ENCODE data around the gene SERP2. TPM values are rescaled to one million over a fixed set of nuclear protein-coding genes. Genes with fewer than 3 reads are reported as not detected.

SERP2 gene
- total and polyA plus RNA-seq, 8 donors, result 1.2 to 13.8 (median 1.9) TPM

GRCh38 chr13:44337581-44337980, 36.0 kb upstream of the SERP2 start:
- no peaks in the 10 kb centered on the region for H3K4me1 ChIP-seq
- ATAC-seq (no peak), DNase-seq (no peak), FAIRE-seq (no peak)
- intact Hi-C loops (cut with DNase I), result no loop called here
- TF ChIP-seq CTCF (IDR thresholded peaks at IDR 0.05), result no peak
- H3K27me3 ChIP-seq, result no peaks in the 10 kb centered on the region
- H3K9me3 ChIP-seq, result no peaks in the 10 kb centered on the region
- WGBS, 2 donors, result 73 to 83% methylated on average over 4 of the region's 4 CpGs
- H3K4me3 ChIP-seq, result no peak overlapping the region
- H3K36me3 ChIP-seq, result no peaks in the 10 kb centered on the region
- no peak overlapping the region for H3K27ac ChIP-seq

- Histone ChIP-seq H3K9me3 (no peaks in the 10 kb centered on the region), H3K4me1 (no peaks in the 10 kb centered on the region), H3K4me3 (no peak overlapping the region), H3K36me3 (no peaks in the 10 kb centered on the region), H3K27me3 (no peaks in the 10 kb centered on the region), H3K27ac (no peak overlapping the region)
- no peak for FAIRE-seq
- 67 to 92% methylated on average over 2 of the region's 2 CpGs for whole genome bisulfite sequencing, 2 donors
- no peak for ATAC-seq
- DNase-seq, result no peak
- intact Hi-C loops (cut with DNase I), result no loop called here
- no peak for TF ChIP-seq CTCF (IDR thresholded peaks at IDR 0.05)
Observed at GRCh38 chr13:44340508-44340907, 33.1 kb upstream of the SERP2 start.

- WGBS, 2 donors, result 95% methylated on average over 1 of the region's 1 CpG
- no peaks in the 10 kb centered on the region for H3K36me3 ChIP-seq
- no peak for ATAC-seq
- H3K27me3 ChIP-seq, result no peaks in the 10 kb centered on the region
- no peak for TF ChIP-seq CTCF (IDR thresholded peaks at IDR 0.05)
- no peaks in the 10 kb centered on the region for H3K4me1 ChIP-seq
- H3K4me3 ChIP-seq, result no peak overlapping the region
- H3K27ac ChIP-seq, result no peak overlapping the region
- no peak for DNase-seq
- no peaks in the 10 kb centered on the region for H3K9me3 ChIP-seq
- FAIRE-seq, result no peak
- intact Hi-C loops (cut with DNase I), result no loop called here
Observed at GRCh38 chr13:44342741-44343140, 30.9 kb upstream of the SERP2 start.

DNA sequence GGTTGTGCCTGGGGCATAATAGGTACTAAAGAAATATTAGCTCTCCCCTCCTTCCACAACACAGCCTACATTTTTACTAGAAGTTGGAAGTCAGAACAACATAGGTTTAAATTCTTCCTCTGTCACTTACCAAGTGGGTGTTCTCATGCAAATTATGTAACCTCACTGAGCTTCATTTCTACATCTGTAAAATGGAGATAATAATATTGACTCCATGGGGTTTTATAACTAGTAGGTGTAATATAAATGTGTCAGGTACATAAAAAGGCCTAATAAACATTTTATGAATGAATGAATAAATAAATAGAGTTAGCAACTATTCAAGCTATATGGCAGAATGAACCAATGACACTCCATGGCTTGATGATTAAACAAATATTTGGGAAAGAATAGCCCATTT, 27.1 kb upstream of the SERP2 start:
- no peaks in the 10 kb centered on the region for H3K27me3 ChIP-seq
- DNase-seq (no peak), FAIRE-seq (no peak), ATAC-seq (no peak)
- TF ChIP-seq CTCF (IDR thresholded peaks at IDR 0.05), result no peak
- H3K36me3 ChIP-seq, result no peaks in the 10 kb centered on the region
- H3K27ac ChIP-seq, result no peak overlapping the region
- H3K4me1 ChIP-seq, result no peaks in the 10 kb centered on the region
- no peaks in the 10 kb centered on the region for H3K9me3 ChIP-seq
- no peak overlapping the region for H3K4me3 ChIP-seq
- intact Hi-C loops (cut with DNase I), result no loop called here

GRCh38 chr13:44347301-44347700, 26.3 kb upstream of the SERP2 start:
- DNase-seq (no peak), ATAC-seq (no peak), FAIRE-seq (no peak)
- H3K36me3 ChIP-seq, result no peaks in the 10 kb centered on the region
- no peak for TF ChIP-seq CTCF (IDR thresholded peaks at IDR 0.05)
- H3K27me3 ChIP-seq, result no peaks in the 10 kb centered on the region
- H3K4me1 ChIP-seq, result no peaks in the 10 kb centered on the region
- intact Hi-C loops (cut with DNase I), result no loop called here
- no peak overlapping the region for H3K27ac ChIP-seq
- no peaks in the 10 kb centered on the region for H3K9me3 ChIP-seq
- no peak overlapping the region for H3K4me3 ChIP-seq
- 88 to 91% methylated on average over 2 of the region's 2 CpGs for WGBS, 2 donors

All from pancreas (tissue), 10 donors.